ENCODE data around the gene MEN1. TPM values are rescaled to one million over a fixed set of nuclear protein-coding genes. Genes with fewer than 3 reads are reported as not detected.

The MEN1 gene
- total and polyA plus RNA-seq, 12 donors = 15.3 to 50.6 (median 28.7) TPM

- H3K27me3 ChIP-seq = no peaks in the 10 kb centered on the region
- DNase-seq = peak in 6 of 7 donors; percentile 64 to 83 (median 79)
- no peak overlapping the region for H3K27ac ChIP-seq
- WGBS, 4 donors = 35 to 49% (median 42%) methylated on average over 11 to 15 of the region's 15 CpGs
- H3K4me1 ChIP-seq (replicated peaks in 1 of 2) = no peaks in the 10 kb centered on the region
- intact Hi-C loops (cut with DNase I) = loop anchor here in 1 of 2 donors (10.0 kb wide), 1 partner anchor 47 kb away; no protein-coding TSS in a partner anchor
- no peak for TF ChIP-seq POLR2A (IDR thresholded peaks at IDR 0.05)
- TF ChIP-seq CTCF (IDR thresholded peaks at IDR 0.05) = peak; percentile 51 to 72 (median 64)
- H3K36me3 ChIP-seq (replicated peaks in 1 of 2) = peaks cover 0 to 12% of the 10 kb centered on the region in 2 donors
- H3K4me3 ChIP-seq = no peak overlapping the region
- no peaks in the 10 kb centered on the region for H3K9me3 ChIP-seq (replicated peaks in 1 of 3)
Measured at GRCh38 chr11:64787526-64788320, 22.6 kb downstream of the MEN1 start.

- TF ChIP-seq CTCF (IDR thresholded peaks at IDR 0.05) (no peak), POLR2A (IDR thresholded peaks at IDR 0.05) (no peak)
- H3K27me3 ChIP-seq = no peaks in the 10 kb centered on the region
- intact Hi-C loops (cut with DNase I) = loop anchor here in 1 of 2 donors (10.0 kb wide), 1 partner anchor 48 kb away; no protein-coding TSS in a partner anchor
- peaks cover 0 to 12% of the 10 kb centered on the region in 2 donors for H3K36me3 ChIP-seq (replicated peaks in 1 of 2)
- no peaks in the 10 kb centered on the region for H3K9me3 ChIP-seq (replicated peaks in 1 of 3)
- no peaks in the 10 kb centered on the region for H3K4me1 ChIP-seq (replicated peaks in 1 of 2)
- DNase-seq = peak in 1 of 7 donors; percentile 18
- 85 to 91% (median 89%) methylated on average over 10 of the region's 10 CpGs for WGBS, 4 donors
- H3K27ac ChIP-seq = no peak overlapping the region
- no peak overlapping the region for H3K4me3 ChIP-seq
Measured at GRCh38 chr11:64786308-64786707, 24.0 kb downstream of the MEN1 start.

- Histone ChIP-seq H3K4me3 (no peak overlapping the region), H3K36me3 (replicated peaks in 1 of 2) (peaks cover 0 to 7% of the 10 kb centered on the region in 2 donors), H3K9me3 (replicated peaks in 1 of 3) (no peaks in the 10 kb centered on the region), H3K27me3 (no peaks in the 10 kb centered on the region), H3K27ac (no peak overlapping the region), H3K4me1 (replicated peaks in 1 of 2) (peaks cover 0 to 3% of the 10 kb centered on the region in 2 donors)
- DNase-seq = peak in 1 of 7 donors; percentile 9
- TF ChIP-seq CTCF (IDR thresholded peaks at IDR 0.05) = no peak
- TF ChIP-seq POLR2A (IDR thresholded peaks at IDR 0.05) = no peak
- intact Hi-C loops (cut with DNase I) = loop anchor here in 1 of 2 donors (10.0 kb wide), 1 partner anchor 50 kb away; no protein-coding TSS in a partner anchor
- 86 to 91% (median 88%) methylated on average over 12 of the region's 12 CpGs for WGBS, 4 donors
Measured at GRCh38 chr11:64784813-64785581, 25.4 kb downstream of the MEN1 start.

Measured in adrenal gland (tissue), 12 donors.